H1 (cell line): ENCODE data around the gene ITGA3. TPM values are rescaled to one million over a fixed set of nuclear protein-coding genes. Genes with fewer than 3 reads are reported as not detected.

Experiments used
- CTCF ChIA-PET: fragments of 300-600 bp; sonication (Branson Sonifier 250); formaldehyde crosslinking; loops from one replicate; lab custom pipeline; 2021; ENCODE audit not compliant: partially characterized antibody; lab: Charles Lee
- POLR2A ChIA-PET: fragments of 300-600 bp; sonication (Branson Sonifier 250); formaldehyde crosslinking; loops from one replicate; lab custom pipeline; 2021; ENCODE audit warnings: inconsistent platforms; ENCODE audit not compliant: partially characterized antibody; lab: Charles Lee
- DNase-seq, 2 experiments: peaks; one replicate each; pipeline versions ENCODE4 v3.0.0 to v3.0.0-alpha.2; 2010 to 2022; ENCODE audit warnings: low spot score in 2 of 2, low read depth in 1 of 2, mixed read lengths in 1 of 2
- FAIRE-seq: peaks from 2 replicates; lab custom pipeline; 2011; peaks lifted over from hg19 to GRCh38; lab: Jason Lieb, UNC
- H2AFZ ChIP-seq: 2 replicates; pipeline ENCODE4 v1.8.1; 2012; ENCODE audit warnings: low read length, inconsistent platforms
- H2AK5ac ChIP-seq: 2 replicates; pipeline ENCODE4 v1.6.1; 2013; ENCODE audit warnings: low read depth, low read length
- H2BK120ac ChIP-seq: replicated peaks from 2 replicates; pipeline ENCODE3; 2013; ENCODE audit warnings: low read depth, low read length, inconsistent platforms
- H2BK12ac ChIP-seq: 2 replicates; pipeline ENCODE4 v1.6.1; 2013; ENCODE audit warnings: low read depth, low read length
- H2BK15ac ChIP-seq: 2 replicates; pipeline ENCODE4 v1.6.1; 2013; ENCODE audit warnings: low read length
- H2BK20ac ChIP-seq: 2 replicates; pipeline ENCODE4 v1.6.1; 2013; ENCODE audit warnings: low read length
- H2BK5ac ChIP-seq: 2 replicates; pipeline ENCODE4 v1.6.1; 2013; ENCODE audit warnings: low read depth, low read length
- H3K14ac ChIP-seq: 2 replicates; pipeline ENCODE4 v1.6.1; 2013; ENCODE audit warnings: inconsistent platforms; ENCODE audit not compliant: insufficient read length
- H3K18ac ChIP-seq: 2 replicates; pipeline ENCODE4 v1.6.1; 2013; ENCODE audit warnings: low read length; ENCODE audit errors: extremely low read depth
- H3K23ac ChIP-seq: 2 replicates; pipeline ENCODE4 v1.6.1; 2013; ENCODE audit warnings: inconsistent platforms; ENCODE audit not compliant: insufficient read length
- H3K23me2 ChIP-seq: 2 replicates; pipeline ENCODE4 v1.6.1; 2013; ENCODE audit warnings: low read depth, low read length
- H3K27ac ChIP-seq: 2 replicates; pipeline ENCODE4 v1.6.1; 2011; ENCODE audit warnings: low read depth, low read length, inconsistent platforms
- H3K27me3 ChIP-seq, 4 experiments: replicated peaks in 1 of 4; 1 replicate in 1 of 4; 2 replicates in 3 of 4; pipeline versions ENCODE4 v1.6.1 to v1.8.1; 2011 to 2013; ENCODE audit warnings: low read length in 3 of 4, mild to moderate bottlenecking in 3 of 4, inconsistent platforms in 2 of 4, mixed read lengths in 2 of 4, moderate library complexity in 1 of 4; ENCODE audit not compliant: control insufficient read depth in 3 of 4, insufficient read depth in 3 of 4; ENCODE audit errors: extremely low read depth in 1 of 4
- H3K36me3 ChIP-seq, 4 experiments: 2 replicates each; pipeline versions ENCODE4 v1.6.1 to v1.8.1; 2011 to 2013; ENCODE audit warnings: mild to moderate bottlenecking in 4 of 4, low read length in 3 of 4, moderate library complexity in 2 of 4, control low read depth in 1 of 4, inconsistent platforms in 1 of 4; ENCODE audit not compliant: insufficient read depth in 4 of 4, control insufficient read depth in 2 of 4
- H3K4ac ChIP-seq: replicated peaks from 2 replicates; pipeline ENCODE3; 2013; ENCODE audit warnings: low read length, low read depth, mixed read lengths, inconsistent platforms; ENCODE audit not compliant: insufficient read length
- H3K4me1 ChIP-seq, 4 experiments: replicated peaks in 1 of 4; 1 replicate in 1 of 4; 2 replicates in 3 of 4; pipeline versions ENCODE4 v1.6.1 to v1.8.1; 2011 to 2013; ENCODE audit warnings: low read length in 3 of 4, inconsistent platforms in 2 of 4, mixed read lengths in 1 of 4; ENCODE audit not compliant: insufficient read depth in 4 of 4, control insufficient read depth in 3 of 4
- H3K4me2 ChIP-seq, 2 experiments: 2 replicates each; pipeline versions ENCODE4 v1.6.1 to v1.8.1; 2011 to 2013; ENCODE audit warnings: low read depth in 2 of 2, low read length in 2 of 2, control low read depth in 1 of 2, inconsistent platforms in 1 of 2, mild to moderate bottlenecking in 1 of 2; ENCODE audit not compliant: insufficient read depth in 1 of 2
- H3K4me3 ChIP-seq, 4 experiments: fragments of 200-600, 300-600 bp in 1 of 4; sonication (generic), shearing (Covaris generic), sonication (Bioruptor Twin) in 1 of 4; 2 replicates each; pipeline versions ENCODE4 v1.5.1 to v1.8.1; 2011 to 2016; ENCODE audit warnings: low read length in 4 of 4, low read depth in 3 of 4, control low read depth in 2 of 4, inconsistent platforms in 2 of 4, mild to moderate bottlenecking in 2 of 4, mixed read lengths in 1 of 4, moderate library complexity in 1 of 4; ENCODE audit not compliant: insufficient read depth in 2 of 4; ENCODE audit errors: extremely low read depth in 1 of 4
- H3K56ac ChIP-seq: replicated peaks from 2 replicates; pipeline ENCODE3; 2013; ENCODE audit warnings: low read depth, mild to moderate bottlenecking, mixed read lengths, low read length, inconsistent platforms; ENCODE audit not compliant: insufficient read length
- H3K79me1 ChIP-seq: 2 replicates; pipeline ENCODE4 v1.6.1; 2013; ENCODE audit warnings: low read depth, low read length, control low read depth
- H3K79me2 ChIP-seq, 2 experiments: 2 replicates each; pipeline versions ENCODE4 v1.6.1 to v1.8.1; 2012 to 2013; ENCODE audit warnings: low read length in 2 of 2, mild to moderate bottlenecking in 2 of 2, inconsistent platforms in 1 of 2; ENCODE audit not compliant: insufficient read depth in 2 of 2, control insufficient read depth in 1 of 2
- H3K9ac ChIP-seq, 4 experiments: replicated peaks in 1 of 4; 1 replicate in 1 of 4; 2 replicates in 3 of 4; pipeline versions ENCODE4 v1.6.1 to v1.8.1; 2011 to 2013; ENCODE audit warnings: low read depth in 3 of 4, low read length in 3 of 4, control low read depth in 2 of 4, mild to moderate bottlenecking in 2 of 4, moderate library complexity in 2 of 4, inconsistent platforms in 1 of 4; ENCODE audit errors: extremely low read depth in 1 of 4
- H3K9me3 ChIP-seq, 2 experiments: 2 replicates each; pipeline versions ENCODE4 v1.6.1 to v1.8.1; 2012 to 2013; ENCODE audit warnings: mild to moderate bottlenecking in 2 of 2, moderate library complexity in 2 of 2, control low read depth in 1 of 2, inconsistent platforms in 1 of 2, low read depth in 1 of 2, low read length in 1 of 2, mixed read lengths in 1 of 2; ENCODE audit not compliant: insufficient read depth in 2 of 2
- H4K20me1 ChIP-seq, 2 experiments: replicated peaks in 1 of 2; 2 replicates each; pipeline versions ENCODE3 to v1.8.1; 2011 to 2013; ENCODE audit warnings: inconsistent platforms in 2 of 2, low read length in 2 of 2, mild to moderate bottlenecking in 1 of 2; ENCODE audit not compliant: insufficient read depth in 2 of 2, control insufficient read depth in 1 of 2
- H4K5ac ChIP-seq: 2 replicates; pipeline ENCODE4 v1.6.1; 2013; ENCODE audit warnings: low read length, low read depth, mixed read lengths, inconsistent platforms; ENCODE audit not compliant: insufficient read length
- H4K8ac ChIP-seq: 2 replicates; pipeline ENCODE4 v1.8.0; 2013; ENCODE audit warnings: mild to moderate bottlenecking, moderate library complexity, low read length, inconsistent platforms; ENCODE audit not compliant: insufficient read depth; ENCODE audit errors: extremely low read depth
- H4K91ac ChIP-seq: replicated peaks from 2 replicates; pipeline ENCODE3; 2013; ENCODE audit warnings: low read length, mixed read lengths, inconsistent platforms; ENCODE audit not compliant: insufficient read length
- BRCA1 ChIP-seq: IDR thresholded peaks from 2 replicates; pipeline ENCODE4 v1.6.1; 2012; ENCODE audit warnings: low read depth, low read length, improper control_type of control experiment
- CBX8 ChIP-seq: fragments of 300-800, 300-1000 bp; sonication (generic); IDR thresholded peaks from 2 replicates; pipeline ENCODE4 v1.7.1; 2016; ENCODE audit warnings: low read depth, low read length, borderline replicate concordance
- CHD2 ChIP-seq: IDR thresholded peaks from 2 replicates; pipeline ENCODE4 v1.6.1; 2012; ENCODE audit warnings: low read length, improper control_type of control experiment
- HDAC2 ChIP-seq, 2 experiments: fragments of 300-600 bp in 1 of 2; sonication (generic) in 1 of 2; IDR thresholded peaks; 2 replicates each; pipeline ENCODE4 v1.6.1; 2011 to 2012; ENCODE audit warnings: low read depth in 2 of 2, low read length in 2 of 2, mild to moderate bottlenecking in 2 of 2, moderate library complexity in 2 of 2, borderline replicate concordance in 1 of 2, inconsistent platforms in 1 of 2
- POLR2AphosphoS5 ChIP-seq: IDR thresholded peaks from 2 replicates; pipeline ENCODE4 v1.6.1; 2011; ENCODE audit warnings: low read depth, low read length
- RBBP5 ChIP-seq: IDR thresholded peaks from 2 replicates; pipeline ENCODE4 v1.7.1; 2012; ENCODE audit warnings: low read depth, mild to moderate bottlenecking, inconsistent platforms, low read length, moderate library complexity, borderline replicate concordance
- SIRT6 ChIP-seq: IDR thresholded peaks from one replicate; pipeline ENCODE4 v1.7.1; 2012; ENCODE audit warnings: low read length, inconsistent platforms
- WGBS, 2 experiments: shearing (Covaris generic) in 1 of 2; methylation state at CpG; one replicate each; pipeline versions ENCODE4 v1.1.6 to v1.1.7; 2013 to 2015; ENCODE audit warnings: low lambda C conversion rate in 2 of 2, mixed read lengths in 2 of 2, inconsistent platforms in 1 of 2, low coverage in 1 of 2, missing lambda C conversion rate in 1 of 2; ENCODE audit not compliant: insufficient replicate concordance in 2 of 2, insufficient coverage in 1 of 2, insufficient read length in 1 of 2; ENCODE audit errors: extremely low coverage in 1 of 2, missing lambda C conversion rate in 1 of 2; 5-methylcytosine and 5-hydroxymethylcytosine counted together
- polyA plus RNA-seq, 7 experiments: library from polyadenylated mRNA; depleted of rRNA in 3 of 7; stranded (reverse) in 5 of 7; unstranded in 2 of 7; fragments of >200 nt in 5 of 7; fragments of 200-250 nt in 2 of 7; gene quantifications; 1 replicate in 5 of 7; 2 replicates in 1 of 7; 4 replicates in 1 of 7; pipeline versions ENCODE4 v1.2.1 to v1.2.3, GENCODE V29; 2011 to 2013; ENCODE audit warnings: missing spikeins in 2 of 7, mixed read lengths in 2 of 7
- total RNA-seq: library from RNA; stranded (reverse); fragmentation: NEBNext Ultra II Directional; extraction: Animal tissue kit (Norgen Biotek cat#: 25700); gene quantifications from 2 replicates; pipeline ENCODE4 v1.2.1, GENCODE V29; 2021

Gene ITGA3
- total and polyA plus RNA-seq, 2 of the 8 experiments (the other 6 are each of a cell fraction or from before 2014, with no cell fraction given) = 24.0 to 24.2 TPM

DNA sequence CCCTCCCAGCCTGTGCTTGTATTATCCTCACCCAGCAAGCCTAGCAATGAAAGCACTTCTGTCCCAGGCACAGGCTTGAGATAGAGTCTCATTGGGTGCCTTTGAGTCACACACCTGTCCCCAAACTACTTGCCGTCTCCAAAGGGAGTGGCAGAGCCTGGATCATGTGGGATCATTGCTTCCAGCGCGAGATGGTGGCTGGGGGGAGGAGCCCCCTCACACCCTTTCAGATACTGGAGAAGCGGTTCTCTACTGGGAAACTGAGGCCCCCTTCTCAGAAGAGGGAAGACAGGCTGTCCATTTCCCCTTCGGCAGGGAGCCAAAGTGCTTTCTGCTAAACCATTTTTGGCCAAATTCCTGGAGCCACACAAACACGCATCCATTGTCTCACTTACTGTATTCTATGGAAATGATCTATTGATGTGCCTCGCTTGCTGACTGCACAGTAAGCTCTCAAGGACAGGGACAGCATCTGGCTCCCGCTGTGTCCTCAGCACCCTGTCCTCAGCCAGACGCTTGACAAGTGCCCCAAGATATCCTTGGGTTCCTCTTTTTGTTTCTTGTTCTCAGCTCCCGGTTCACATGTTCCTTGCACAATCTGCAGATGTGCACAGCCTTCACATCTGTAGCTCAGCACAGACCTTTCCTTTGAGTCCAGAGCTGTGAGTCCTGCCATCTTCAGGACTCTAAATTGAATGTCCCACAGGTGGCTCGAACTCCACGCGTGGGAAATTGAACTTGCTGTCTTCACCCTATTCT is 34.9 kb upstream of the ITGA3 start:
- Histone ChIP-seq H2AK5ac (no peak overlapping the region), H3K14ac (no peak overlapping the region), H2BK15ac (no peak overlapping the region), H2BK12ac (no peak overlapping the region), H3K79me2 (no peaks in the 10 kb centered on the region), H3K4me1 (no peaks in the 10 kb centered on the region), H3K36me3 (no peaks in the 10 kb centered on the region), H3K23me2 (no peaks in the 10 kb centered on the region), H2BK20ac (no peak overlapping the region), H4K5ac (no peak overlapping the region), H3K79me1 (no peaks in the 10 kb centered on the region), H3K4ac (no peak overlapping the region), H3K27me3 (no peaks in the 10 kb centered on the region), H4K91ac (no peak overlapping the region), H3K4me2 (no peak overlapping the region; a peak in 1 of 4 replicates), H2BK5ac (no peak overlapping the region; the same call in 1 of the 2 replicates), H3K4me3 (no peak overlapping the region), H3K9ac (no peak overlapping the region), H2AFZ (no peak overlapping the region), H4K8ac (peak overlapping the region; percentile 43; the same call in 1 of the 2 replicates), H3K23ac (no peak overlapping the region), H3K56ac (no peak overlapping the region), H3K18ac (no peak overlapping the region), H3K9me3 (peaks cover 5 to 18% of the 10 kb centered on the region in 2 experiments; a peak in 3 of 4 replicates), H4K20me1 (peaks cover 0 to 2% of the 10 kb centered on the region in 2 experiments), H2BK120ac (no peak overlapping the region), H3K27ac (no peak overlapping the region)
- DNase-seq = no peak
- ChIA-PET POLR2A (interaction anchor here (0.5 to 0.9 kb wide), 3 partner anchors 35 to 155 kb away, joined by 3 to 4 read pairs (median 3); partner anchors contain the start of gene ITGA3), CTCF (interaction anchor here (0.9 to 3.9 kb wide), 8 partner anchors 11 to 169 kb away, joined by 3 to 21 read pairs (median 6); partner anchors contain the start of genes ITGA3 and PDK2)
- WGBS, 2 experiments = 74% methylated on average over 13 of the region's 13 CpGs; no CpG with 5 or more reads in 1 of the 2 experiments
- TF ChIP-seq RBBP5 (no peak), CHD2 (no peak), HDAC2 (IDR thresholded peaks at IDR 0.05; ENCODE audit: borderline replicate concordance in 1 of 2, low read depth in 2 of 2, low read length in 2 of 2) (no peak), POLR2AphosphoS5 (no peak), BRCA1 (no peak), SIRT6 (no peak), CBX8 (no peak)
- no peak for FAIRE-seq
